OCI-LY3 (cell line): ENCODE data around the gene VPS45.
"Not testable (repeated sequence)": the region's sequence is repeated elsewhere in the genome, so short reads cannot be mapped to it uniquely, and the experiment has no call there.

Source experiments
- EZH2phosphoT487 ChIP-seq: fragments of 200-600 bp; shearing (Covaris generic); IDR thresholded peaks from 2 replicates; pipeline ENCODE4 v1.6.1; 2018; ENCODE audit warnings: antibody characterized with exemption, mixed run types, low read depth
- TF ChIP-seq, protein P1 (sequence below): fragments of 200-600, 300-600 bp; sonication (generic); IDR thresholded peaks from 2 replicates; pipeline ENCODE4 v1.5.1; 2014; ENCODE audit warnings: antibody characterized with exemption, low read length, low read depth

DNA sequence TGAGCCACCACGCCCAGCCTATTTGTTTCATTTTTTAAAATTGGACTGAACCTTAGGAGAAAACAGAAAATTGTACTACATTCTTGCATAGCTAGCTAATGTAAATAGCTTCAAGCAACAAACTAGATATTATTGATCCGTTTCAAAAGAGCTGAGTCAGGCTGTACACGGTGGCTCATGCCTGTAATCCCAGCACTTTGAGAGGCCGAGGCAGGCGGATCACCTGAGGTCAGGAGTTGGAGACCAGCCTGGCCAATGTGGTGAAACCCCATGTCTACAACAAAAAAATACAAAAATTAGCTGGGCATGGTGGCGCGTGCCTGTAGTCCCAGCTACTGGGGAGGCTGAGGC is 118.8 kb downstream of the VPS45 start:
- TF ChIP-seq, protein P1, sequence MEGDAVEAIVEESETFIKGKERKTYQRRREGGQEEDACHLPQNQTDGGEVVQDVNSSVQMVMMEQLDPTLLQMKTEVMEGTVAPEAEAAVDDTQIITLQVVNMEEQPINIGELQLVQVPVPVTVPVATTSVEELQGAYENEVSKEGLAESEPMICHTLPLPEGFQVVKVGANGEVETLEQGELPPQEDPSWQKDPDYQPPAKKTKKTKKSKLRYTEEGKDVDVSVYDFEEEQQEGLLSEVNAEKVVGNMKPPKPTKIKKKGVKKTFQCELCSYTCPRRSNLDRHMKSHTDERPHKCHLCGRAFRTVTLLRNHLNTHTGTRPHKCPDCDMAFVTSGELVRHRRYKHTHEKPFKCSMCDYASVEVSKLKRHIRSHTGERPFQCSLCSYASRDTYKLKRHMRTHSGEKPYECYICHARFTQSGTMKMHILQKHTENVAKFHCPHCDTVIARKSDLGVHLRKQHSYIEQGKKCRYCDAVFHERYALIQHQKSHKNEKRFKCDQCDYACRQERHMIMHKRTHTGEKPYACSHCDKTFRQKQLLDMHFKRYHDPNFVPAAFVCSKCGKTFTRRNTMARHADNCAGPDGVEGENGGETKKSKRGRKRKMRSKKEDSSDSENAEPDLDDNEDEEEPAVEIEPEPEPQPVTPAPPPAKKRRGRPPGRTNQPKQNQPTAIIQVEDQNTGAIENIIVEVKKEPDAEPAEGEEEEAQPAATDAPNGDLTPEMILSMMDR: not testable (repeated sequence)
- TF ChIP-seq EZH2phosphoT487: not testable (repeated sequence)
